SH-SY5Y (cell line): ENCODE measurements around the gene AHSA1.

Experiments used
- GATA2 ChIP-seq: IDR thresholded peaks from 2 replicates; pipeline ENCODE4 v1.6.1; 2011; ENCODE audit warnings: mild to moderate bottlenecking, low read depth, low read length
- GATA3 ChIP-seq: IDR thresholded peaks from 2 replicates; pipeline ENCODE4 v1.6.1; 2011; ENCODE audit warnings: low read depth, mild to moderate bottlenecking, low read length, moderate library complexity

- TF ChIP-seq GATA3 (no peak), GATA2 (no peak)
These were observed 37.4 kb downstream of the AHSA1 start for GRCh38 chr14:77495334-77495733.
